ENCODE measurements around the gene TBC1D2B. TPM values are rescaled to one million over a fixed set of nuclear protein-coding genes. Genes with fewer than 3 reads are reported as not detected.
A peak's percentile ranks its signal among the peaks of the same experiment; 100 is the strongest.

The TBC1D2B gene
- total and polyA plus RNA-seq, 11 donors, result 5.1 to 45.2 (median 10.1) TPM

DNA sequence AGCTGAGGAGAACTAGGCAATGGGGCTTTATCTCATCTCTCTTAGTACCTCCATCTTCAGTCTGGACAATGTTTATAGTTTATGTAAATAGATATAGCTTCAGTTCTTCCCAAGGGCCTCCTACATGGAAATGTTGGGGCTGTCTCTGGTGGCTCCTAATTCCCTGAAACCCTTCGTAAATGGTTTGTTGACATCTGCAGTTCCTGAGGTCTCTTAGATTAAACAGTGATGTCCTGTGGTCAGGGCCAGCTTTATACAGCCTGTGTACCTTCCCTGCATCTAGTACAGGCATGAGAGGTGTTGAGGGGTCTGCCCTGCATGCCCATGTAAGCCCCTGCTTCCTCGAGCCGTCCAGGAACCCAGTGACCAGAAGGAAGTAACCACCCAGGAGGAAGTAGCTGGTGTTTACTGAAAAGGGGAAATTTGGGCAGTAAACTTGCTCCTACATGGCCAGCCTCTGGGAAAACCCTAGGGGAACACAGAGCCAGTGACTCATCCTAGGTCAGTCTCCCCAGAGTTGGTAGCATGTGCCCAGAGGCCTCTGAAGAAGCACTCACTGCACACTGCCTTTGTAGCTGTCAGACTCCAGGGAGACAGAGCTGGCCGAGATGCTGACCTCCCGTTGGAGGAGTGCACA lies 4.7 kb upstream of the TBC1D2B start:
- no peak for TF ChIP-seq CTCF (IDR thresholded peaks at IDR 0.05)
- TF ChIP-seq POLR2A (IDR thresholded peaks at IDR 0.05), result no peak
- intact Hi-C loops (cut with DNase I), result no loop called here
- Histone ChIP-seq H3K9me3 (no peaks in the 10 kb centered on the region), H3K27ac (peak overlapping the region in 1 of 12 donors; percentile 66), H3K4me3 (no peak overlapping the region), H3K36me3 (no peaks in the 10 kb centered on the region), H3K4me1 (peaks cover 0 to 31% (median 8%) of the 10 kb centered on the region in 12 donors), H3K27me3 (no peaks in the 10 kb centered on the region)
- 75 to 83% (median 80%) methylated on average over 5 of the region's 5 CpGs for WGBS, 4 donors
- ATAC-seq (peak in 3 of 4 donors; percentile 37 to 69 (median 48)), DNase-seq (peak in 1 of 5 donors; percentile 37)

DNA sequence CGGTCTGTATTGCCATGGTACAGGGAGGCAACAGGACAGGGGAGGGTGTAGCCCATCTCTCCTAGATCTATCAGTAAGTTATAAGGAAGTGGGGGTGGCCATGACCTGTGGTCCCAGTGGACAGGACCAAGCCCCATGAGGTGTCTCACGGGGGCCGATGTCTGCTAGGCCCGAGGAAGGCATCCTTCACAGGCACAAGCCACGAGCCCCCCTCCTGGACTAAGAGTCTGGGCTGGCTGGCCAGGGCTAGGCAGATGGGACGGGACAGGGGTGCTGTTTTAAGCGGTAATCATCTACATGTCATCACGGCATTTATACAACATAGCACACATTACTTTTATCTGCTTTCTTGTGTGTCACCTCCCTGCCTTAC lies 2.6 kb upstream of the TBC1D2B start:
- intact Hi-C loops (cut with DNase I), result no loop called here
- Histone ChIP-seq H3K9me3 (no peaks in the 10 kb centered on the region), H3K27me3 (no peaks in the 10 kb centered on the region), H3K4me1 (peaks cover 0 to 49% (median 24%) of the 10 kb centered on the region in 12 donors), H3K4me3 (no peak overlapping the region), H3K36me3 (no peaks in the 10 kb centered on the region), H3K27ac (no peak overlapping the region)
- 92 to 95% (median 94%) methylated on average over 6 to 8 of the region's 8 CpGs for WGBS, 4 donors
- TF ChIP-seq POLR2A (IDR thresholded peaks at IDR 0.05) (no peak), CTCF (IDR thresholded peaks at IDR 0.05) (no peak)
- DNase-seq (no peak), ATAC-seq (no peak)

- Histone ChIP-seq H3K4me3 (no peak overlapping the region), H3K27ac (no peak overlapping the region), H3K4me1 (peaks cover 0 to 51% (median 26%) of the 10 kb centered on the region in 12 donors), H3K27me3 (no peaks in the 10 kb centered on the region), H3K9me3 (no peaks in the 10 kb centered on the region), H3K36me3 (peaks cover 0 to 4% (median 0%) of the 10 kb centered on the region in 9 donors)
- no peak for ATAC-seq
- intact Hi-C loops (cut with DNase I), result loop anchor here in 5 of 10 donors (5.0 to 10.0 kb wide), 5 partner anchors 42 to 87 kb away; no protein-coding TSS in a partner anchor
- 87 to 94% (median 91%) methylated on average over 9 to 11 of the region's 11 CpGs for WGBS, 4 donors
- no peak for DNase-seq
- TF ChIP-seq POLR2A (IDR thresholded peaks at IDR 0.05) (no peak), CTCF (IDR thresholded peaks at IDR 0.05) (no peak)
Measured at GRCh38 chr15:78079298-78080087, 2.0 kb upstream of the TBC1D2B start.

DNA sequence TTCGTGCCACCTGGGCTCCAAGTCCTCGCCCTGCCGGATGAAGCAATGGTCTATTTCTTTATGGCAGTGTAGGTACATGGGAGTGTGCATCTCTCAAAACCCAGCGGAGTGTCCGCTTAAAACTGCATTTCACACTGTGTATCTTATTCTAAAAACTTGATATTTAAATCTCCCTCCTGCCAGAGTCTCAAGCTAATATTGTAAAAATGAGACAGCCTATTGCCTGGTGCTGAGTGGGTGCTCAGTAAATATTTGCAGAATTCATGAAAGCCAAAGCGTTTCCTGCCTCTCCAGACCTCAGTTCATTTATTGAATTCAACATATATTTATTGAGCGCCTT lies 330 bp upstream of the TBC1D2B start:
- Histone ChIP-seq H3K4me3 (peak overlapping the region in 11 of 12 donors; percentile 84 to 100 (median 91)), H3K27me3 (no peaks in the 10 kb centered on the region), H3K4me1 (peaks cover 0 to 52% (median 27%) of the 10 kb centered on the region in 12 donors), H3K9me3 (no peaks in the 10 kb centered on the region), H3K36me3 (peaks cover 0 to 5% (median 0%) of the 10 kb centered on the region in 9 donors), H3K27ac (peak overlapping the region in 10 of 12 donors; percentile 38 to 90 (median 78))
- peak in 1 of 12 donors; percentile 7 for TF ChIP-seq CTCF (IDR thresholded peaks at IDR 0.05)
- no peak for TF ChIP-seq POLR2A (IDR thresholded peaks at IDR 0.05)
- ATAC-seq (no peak), DNase-seq (no peak)
- WGBS, 4 donors, result 25 to 39% (median 32%) methylated on average over 7 of the region's 7 CpGs
- intact Hi-C loops (cut with DNase I), result loop anchor here in 5 of 10 donors (5.0 to 10.0 kb wide), 5 partner anchors 41 to 86 kb away; no protein-coding TSS in a partner anchor

Measured in heart left ventricle (tissue), 16 donors.